HCT116 (cell line): Measurements from ENCODE around the gene BICD1. TPM values are rescaled to one million over a fixed set of nuclear protein-coding genes. Genes with fewer than 3 reads are reported as not detected.

Experiments used
- ATAC-seq: fragments of 200-7000 bp; cut with Tn5 transposase; 2 replicates; pipeline ENCODE4 v1.9.1; 2020; ENCODE audit warnings: mild to moderate bottlenecking, moderate library complexity
- BruUV-seq: library from RNA; stranded (reverse); fragments of 400-500 nt; replicated peaks from 2 replicates; lab custom pipeline; 2021; lab: Mats Ljungman, UMichigan
- CTCF ChIA-PET: fragments of 300-600 bp; sonication (Branson Sonifier 250); formaldehyde crosslinking; loops from one replicate; lab custom pipeline; 2021; ENCODE audit warnings: antibody characterized with exemption; lab: Charles Lee
- POLR2A ChIA-PET: fragments of 300-600, 350-600 bp; sonication (Branson Sonifier 250); formaldehyde crosslinking; loops from one replicate; lab custom pipeline; 2021; ENCODE audit warnings: antibody characterized with exemption; lab: Charles Lee
- RAD21 ChIA-PET, 2 experiments: fragments of 300-600 bp; sonication (Branson Sonifier 250); formaldehyde crosslinking; loops; one replicate each; lab custom pipeline; 2023; ENCODE audit warnings: low total read pairs in 2 of 2; ENCODE audit not compliant: uncharacterized antibody in 2 of 2, unreplicated experiment in 2 of 2, low non-redundant PET in 1 of 2; lab: Charles Lee
- DNase-seq: peaks from one replicate; pipeline ENCODE4 v3.0.0-alpha.2; 2010; ENCODE audit warnings: low read depth, low spot score
- H2AFZ ChIP-seq: fragments of 200-600 bp; shearing (Covaris generic), sonication (generic); 2 replicates; pipeline ENCODE4 v1.6.1; 2017; ENCODE audit warnings: low read depth, mixed run types, mixed read lengths, antibody characterized with exemption, low read length; ENCODE audit not compliant: poor library complexity, severe bottlenecking
- H3K27ac ChIP-seq: 2 replicates; pipeline ENCODE4 v1.5.1; 2012; ENCODE audit warnings: low read depth, low read length
- H3K27me3 ChIP-seq: fragments of 200-600 bp; sonication (generic); 2 replicates; pipeline ENCODE4 v1.6.1; 2016; ENCODE audit warnings: mixed run types, low read length, mixed read lengths; ENCODE audit not compliant: insufficient read depth
- H3K36me3 ChIP-seq, 2 experiments: fragments of 200-500 bp in 1 of 2; fragments of 200-600 bp in 1 of 2; sonication (Bioruptor generic) in 1 of 2; sonication (generic) in 1 of 2; 2 replicates each; pipeline versions ENCODE4 v1.5.1 to v1.6.1; 2014 to 2016; ENCODE audit warnings: low read length in 2 of 2, inconsistent platforms in 1 of 2, mixed read lengths in 1 of 2, mixed run types in 1 of 2; ENCODE audit not compliant: insufficient read depth in 2 of 2, control insufficient read depth in 1 of 2
- H3K4me1 ChIP-seq, 2 experiments: fragments of 200-600 bp in 1 of 2; sonication (generic) in 1 of 2; 2 replicates each; pipeline versions ENCODE4 v1.5.1 to v1.6.1; 2012 to 2017; ENCODE audit warnings: low read length in 2 of 2, inconsistent platforms in 1 of 2, mild to moderate bottlenecking in 1 of 2, mixed read lengths in 1 of 2, mixed run types in 1 of 2, moderate library complexity in 1 of 2; ENCODE audit not compliant: insufficient read depth in 2 of 2, control insufficient read depth in 1 of 2
- H3K4me2 ChIP-seq: fragments of 200-600 bp; sonication (generic); 2 replicates; pipeline ENCODE4 v1.6.1; 2017; ENCODE audit warnings: mixed run types, low read length, mixed read lengths
- H3K4me3 ChIP-seq, 2 experiments: fragments of 200-600 bp in 1 of 2; sonication (generic) in 1 of 2; replicated peaks in 1 of 2; 2 replicates each; pipeline ENCODE4 v1.5.1; 2011 to 2016; ENCODE audit warnings: low read length in 2 of 2, control low read depth in 1 of 2, low read depth in 1 of 2, mild to moderate bottlenecking in 1 of 2, mixed read lengths in 1 of 2, mixed run types in 1 of 2
- H3K79me2 ChIP-seq: fragments of 200-600 bp; sonication (generic); 2 replicates; pipeline ENCODE4 v1.6.1; 2017; ENCODE audit warnings: mild to moderate bottlenecking, mixed run types, low read length, moderate library complexity, mixed read lengths; ENCODE audit not compliant: insufficient read depth
- H3K9ac ChIP-seq: fragments of 200-600 bp; sonication (generic); 2 replicates; pipeline ENCODE4 v1.6.1; 2016; ENCODE audit warnings: low read length, mixed read lengths
- H3K9me2 ChIP-seq: fragments of 200-600 bp; sonication (generic), shearing (Covaris generic); 2 replicates; pipeline ENCODE4 v1.6.1; 2017; ENCODE audit warnings: mixed run types, mild to moderate bottlenecking, moderate library complexity; ENCODE audit not compliant: insufficient read depth
- H3K9me3 ChIP-seq, 2 experiments: fragments of 200-500 bp in 1 of 2; fragments of 200-600 bp in 1 of 2; sonication (Bioruptor generic) in 1 of 2; sonication (generic) in 1 of 2; 2 replicates each; pipeline ENCODE4 v1.6.1; 2014 to 2017; ENCODE audit warnings: low read length in 2 of 2, mixed read lengths in 2 of 2, inconsistent platforms in 1 of 2, low read depth in 1 of 2, mild to moderate bottlenecking in 1 of 2, mixed run types in 1 of 2, moderate library complexity in 1 of 2; ENCODE audit not compliant: control insufficient read depth in 1 of 2, insufficient read depth in 1 of 2
- H4K20me1 ChIP-seq: fragments of 200-600 bp; sonication (generic), shearing (Covaris generic); 2 replicates; pipeline ENCODE4 v1.6.1; 2017; ENCODE audit warnings: mixed run types, mild to moderate bottlenecking, moderate library complexity; ENCODE audit not compliant: insufficient read depth
- ATF3 ChIP-seq: IDR thresholded peaks from 2 replicates; pipeline ENCODE4 v1.6.1; 2012
- CBX3 ChIP-seq: IDR thresholded peaks from 2 replicates; pipeline ENCODE4 v1.6.1; 2012; ENCODE audit warnings: low read depth
- CEBPB ChIP-seq: IDR thresholded peaks from 2 replicates; pipeline ENCODE4 v1.6.1; 2012; ENCODE audit warnings: low read depth
- CTCF ChIP-seq, 3 experiments: fragments of 200-600 bp in 1 of 3; sonication (generic) in 1 of 3; IDR thresholded peaks in 2 of 3; conservative IDR thresholded peaks in 1 of 3; 2 replicates each; pipeline ENCODE4 v1.5.1; 2012 to 2017; ENCODE audit warnings: low read depth in 2 of 3, low read length in 2 of 3, antibody characterized with exemption in 1 of 3, borderline replicate concordance in 1 of 3, control low read depth in 1 of 3, mild to moderate bottlenecking in 1 of 3, mixed read lengths in 1 of 3, mixed run types in 1 of 3, moderate library complexity in 1 of 3; ENCODE audit not compliant: insufficient read depth in 1 of 3
- EGR1 ChIP-seq: IDR thresholded peaks from 2 replicates; pipeline ENCODE4 v1.6.1; 2012; ENCODE audit warnings: low read depth
- ELF1 ChIP-seq: IDR thresholded peaks from 2 replicates; pipeline ENCODE4 v1.6.1; 2012; ENCODE audit warnings: low read depth, borderline replicate concordance
- EZH2 ChIP-seq: fragments of 200-600 bp; sonication (generic); IDR thresholded peaks from 2 replicates; pipeline ENCODE4 v1.6.1; 2017; ENCODE audit warnings: antibody characterized with exemption, mixed run types
- EZH2phosphoT487 ChIP-seq: fragments of 200-600 bp; IDR thresholded peaks from 2 replicates; pipeline ENCODE4 v1.6.1; 2018; ENCODE audit warnings: antibody characterized with exemption, borderline replicate concordance
- FOSL1 ChIP-seq: IDR thresholded peaks from 2 replicates; pipeline ENCODE4 v1.6.1; 2012; ENCODE audit warnings: low read depth
- JUND ChIP-seq: IDR thresholded peaks from 2 replicates; pipeline ENCODE4 v1.6.1; 2012
- POLR2AphosphoS5 ChIP-seq: IDR thresholded peaks from 2 replicates; pipeline ENCODE4 v1.6.1; 2011; ENCODE audit warnings: mild to moderate bottlenecking, low read depth, low read length, moderate library complexity
- RAD21 ChIP-seq: IDR thresholded peaks from 2 replicates; pipeline ENCODE4 v1.6.1; 2012; ENCODE audit warnings: low read depth, mild to moderate bottlenecking
- REST ChIP-seq: IDR thresholded peaks from 2 replicates; pipeline ENCODE4 v1.6.1; 2012; ENCODE audit warnings: low read depth
- SIN3A ChIP-seq: IDR thresholded peaks from 2 replicates; pipeline ENCODE4 v1.6.1; 2012; ENCODE audit warnings: low read depth
- TCF7L2 ChIP-seq: IDR thresholded peaks from 2 replicates; pipeline ENCODE4 v1.7.0; 2011; ENCODE audit warnings: borderline replicate concordance, inconsistent platforms; ENCODE audit not compliant: insufficient read depth, insufficient read length; ENCODE audit errors: extremely low read depth
- YY1 ChIP-seq: IDR thresholded peaks from 2 replicates; pipeline ENCODE4 v1.6.1; 2011; ENCODE audit warnings: low read length, low read depth, moderate library complexity, mild to moderate bottlenecking; ENCODE audit not compliant: insufficient replicate concordance; ENCODE audit errors: extremely low read depth
- ZBTB33 ChIP-seq: IDR thresholded peaks from 2 replicates; pipeline ENCODE4 v1.6.1; 2011; ENCODE audit warnings: mild to moderate bottlenecking, low read length, moderate library complexity; ENCODE audit not compliant: insufficient replicate concordance; ENCODE audit errors: extremely low read depth
- ZFX ChIP-seq: fragments of 450-650 bp; IDR thresholded peaks from 2 replicates; pipeline ENCODE4 v1.6.1; 2017
- ZNF274 ChIP-seq: fragments of 200-500 bp; sonication (Bioruptor generic); IDR thresholded peaks from 2 replicates; pipeline ENCODE4 v1.6.1; 2014; ENCODE audit warnings: mild to moderate bottlenecking, low read depth, low read length, inconsistent platforms
- intact Hi-C: fragments of 100-400 bp; cut with micrococcal nuclease; formaldehyde crosslinking; loops from 2 replicates; pipeline ENCODE4 v1.10.0; 2022
- total RNA-seq: library from RNA; stranded (reverse); gene quantifications from one replicate; pipeline ENCODE4 v1.2.1, GENCODE V29; 2021; ENCODE audit not compliant: unreplicated experiment

Gene BICD1
- total RNA-seq, 1 experiment from 2014 or later, result 32.5 TPM

- ATAC-seq, result no peak
- RAD21 ChIA-PET, result no interaction called here
These were observed 147.8 kb downstream of the BICD1 start for GRCh38 chr12:32254260-32254956.

More at GRCh38 chr12:32254260-32254956, 147.8 kb downstream of the BICD1 start:
- no TSS peak for BruUV-seq
- H3K27ac ChIP-seq, result no peak overlapping the region
- H3K9me2 ChIP-seq, result no peaks in the 10 kb centered on the region
- no peak for DNase-seq
- ChIA-PET CTCF (no interaction called here), POLR2A (no interaction called here)
- no peak overlapping the region for H2AFZ ChIP-seq
- intact Hi-C loops, result no loop called here
- no peaks in the 10 kb centered on the region for H4K20me1 ChIP-seq
- H3K9ac ChIP-seq, result no peak overlapping the region
- H3K36me3 ChIP-seq, result no peaks in the 10 kb centered on the region
- no peak for TF ChIP-seq FOSL1
- no peak for TF ChIP-seq RAD21
- no peak for TF ChIP-seq ZBTB33
- TF ChIP-seq ZNF274, result no peak
- no peak for TF ChIP-seq POLR2AphosphoS5
- no peak for TF ChIP-seq CTCF (IDR thresholded peaks at IDR 0.05 in 2 of 3, conservative IDR thresholded peaks at IDR 0.05 in 1 of 3; ENCODE audit: borderline replicate concordance in 1 of 3, insufficient read depth in 1 of 3, low read depth in 2 of 3, low read length in 2 of 3)
- no peak for TF ChIP-seq TCF7L2
- no peak for TF ChIP-seq ELF1
- TF ChIP-seq SIN3A, result no peak
- no peak for TF ChIP-seq ATF3
- no peak for TF ChIP-seq EZH2
- no peak for TF ChIP-seq YY1
- TF ChIP-seq EGR1, result no peak
- no peak for TF ChIP-seq ZFX
- no peak for TF ChIP-seq CBX3
- no peak for TF ChIP-seq CEBPB
- no peak for TF ChIP-seq EZH2phosphoT487
- TF ChIP-seq JUND, result no peak
- no peak for TF ChIP-seq REST
- no peak overlapping the region for H3K4me3 ChIP-seq
- H3K27me3 ChIP-seq, result no peaks in the 10 kb centered on the region
- no peaks in the 10 kb centered on the region for H3K9me3 ChIP-seq
- H3K79me2 ChIP-seq, result peaks cover 2% of the 10 kb centered on the region; the same call in 1 of the 2 replicates
- no peak overlapping the region for H3K4me2 ChIP-seq
- peaks cover under 1 to 3% of the 10 kb centered on the region in 2 experiments; a peak in 1 of 4 replicates for H3K4me1 ChIP-seq
